Neutrophil (primary cell): ENCODE measurements around the gene SGMS1.

Experiments used
- H3K27ac ChIP-seq: fragments of 200-600 bp; sonication (generic); 2 replicates; pipeline ENCODE4 v1.5.1; 2016; ENCODE audit warnings: mild to moderate bottlenecking, moderate library complexity
- H3K27me3 ChIP-seq: fragments of 200-600 bp; sonication (generic); 2 replicates; pipeline ENCODE4 v1.6.0; 2016; ENCODE audit warnings: mild to moderate bottlenecking
- H3K36me3 ChIP-seq: fragments of 200-600 bp; sonication (generic); 2 replicates; pipeline ENCODE4 v1.5.1; 2017
- H3K4me1 ChIP-seq, 2 experiments: fragments of 200-600 bp in 1 of 2; sonication (generic) in 1 of 2; 1 replicate in 1 of 2; 2 replicates in 1 of 2; pipeline versions ENCODE4 v1.5.1 to v1.6.1; 2013 to 2016; ENCODE audit warnings: low read depth in 1 of 2, low read length in 1 of 2, mild to moderate bottlenecking in 1 of 2, moderate library complexity in 1 of 2; ENCODE audit not compliant: control insufficient read depth in 1 of 2, insufficient read depth in 1 of 2
- H3K4me3 ChIP-seq, 2 experiments: fragments of 200-600 bp in 1 of 2; sonication (generic) in 1 of 2; 1 replicate in 1 of 2; 2 replicates in 1 of 2; pipeline ENCODE4 v1.5.1; 2013 to 2016; ENCODE audit warnings: low read depth in 1 of 2, low read length in 1 of 2, mild to moderate bottlenecking in 1 of 2, moderate library complexity in 1 of 2
- H3K9me3 ChIP-seq: fragments of 200-600 bp; sonication (generic); 2 replicates; pipeline ENCODE4 v1.5.1; 2016
- TF ChIP-seq, protein P1 (sequence below): fragments of 200-600 bp; sonication (generic); IDR thresholded peaks from 2 replicates; pipeline ENCODE4 v1.5.1; 2016; ENCODE audit warnings: antibody characterized with exemption

SGMS1 gene

DNA sequence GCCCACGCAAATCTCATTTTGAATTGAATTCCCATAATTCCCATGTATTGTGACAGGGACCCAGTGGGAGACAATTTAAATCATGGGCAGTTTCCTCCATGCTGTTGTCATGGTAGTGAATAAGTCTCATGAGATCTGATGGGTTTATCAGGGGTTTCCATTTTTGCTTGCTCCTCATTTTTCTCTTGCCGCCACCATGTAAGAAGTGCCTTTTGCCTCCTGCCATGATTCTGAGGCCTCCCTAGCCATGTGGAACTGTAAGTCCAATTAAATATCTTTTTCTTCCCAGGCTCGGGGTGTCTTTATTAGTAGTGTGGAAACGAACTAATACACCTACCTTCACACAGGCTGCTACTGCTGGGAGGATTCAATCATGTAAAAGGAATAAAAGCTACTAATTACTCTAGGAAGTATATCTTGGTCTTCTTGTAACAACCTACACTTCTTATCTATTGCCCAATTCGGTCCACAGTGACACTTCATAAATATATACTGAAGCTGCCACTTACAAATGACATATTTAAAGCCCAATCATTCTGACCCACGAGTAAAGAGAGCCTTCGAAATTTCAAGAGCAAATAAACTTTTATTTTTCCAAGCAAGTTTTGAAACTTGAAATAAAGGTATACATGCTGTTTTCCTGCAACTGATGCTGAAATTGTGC is 272.1 kb downstream of the SGMS1 start:
- Histone ChIP-seq H3K27me3 (no peaks in the 10 kb centered on the region), H3K9me3 (no peaks in the 10 kb centered on the region), H3K36me3 (no peaks in the 10 kb centered on the region), H3K4me3 (no peak overlapping the region), H3K4me1 (no peaks in the 10 kb centered on the region), H3K27ac (no peak overlapping the region)
- TF ChIP-seq, protein P1, sequence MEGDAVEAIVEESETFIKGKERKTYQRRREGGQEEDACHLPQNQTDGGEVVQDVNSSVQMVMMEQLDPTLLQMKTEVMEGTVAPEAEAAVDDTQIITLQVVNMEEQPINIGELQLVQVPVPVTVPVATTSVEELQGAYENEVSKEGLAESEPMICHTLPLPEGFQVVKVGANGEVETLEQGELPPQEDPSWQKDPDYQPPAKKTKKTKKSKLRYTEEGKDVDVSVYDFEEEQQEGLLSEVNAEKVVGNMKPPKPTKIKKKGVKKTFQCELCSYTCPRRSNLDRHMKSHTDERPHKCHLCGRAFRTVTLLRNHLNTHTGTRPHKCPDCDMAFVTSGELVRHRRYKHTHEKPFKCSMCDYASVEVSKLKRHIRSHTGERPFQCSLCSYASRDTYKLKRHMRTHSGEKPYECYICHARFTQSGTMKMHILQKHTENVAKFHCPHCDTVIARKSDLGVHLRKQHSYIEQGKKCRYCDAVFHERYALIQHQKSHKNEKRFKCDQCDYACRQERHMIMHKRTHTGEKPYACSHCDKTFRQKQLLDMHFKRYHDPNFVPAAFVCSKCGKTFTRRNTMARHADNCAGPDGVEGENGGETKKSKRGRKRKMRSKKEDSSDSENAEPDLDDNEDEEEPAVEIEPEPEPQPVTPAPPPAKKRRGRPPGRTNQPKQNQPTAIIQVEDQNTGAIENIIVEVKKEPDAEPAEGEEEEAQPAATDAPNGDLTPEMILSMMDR = no peak

DNA sequence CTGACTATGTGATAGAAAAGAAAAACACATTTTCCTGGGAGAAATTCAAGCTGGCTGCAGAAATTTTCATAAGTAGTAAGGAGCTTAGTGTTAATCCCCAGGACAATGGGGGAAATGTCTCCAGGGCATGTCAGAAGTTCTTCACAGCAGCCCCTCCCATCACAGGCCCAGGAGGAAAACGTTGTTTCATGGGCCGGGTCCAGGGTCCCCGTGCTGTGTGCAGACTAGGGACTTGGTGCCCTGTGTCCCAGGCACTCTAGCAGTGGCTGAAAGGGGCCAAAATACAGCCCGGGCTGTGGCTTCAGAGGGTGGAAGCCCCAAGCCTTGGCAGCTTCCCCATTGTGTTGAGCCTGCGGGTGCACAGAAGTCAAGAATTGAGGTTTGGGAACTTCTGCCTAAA is 273.4 kb downstream of the SGMS1 start:
- Histone ChIP-seq H3K9me3 (no peaks in the 10 kb centered on the region), H3K36me3 (no peaks in the 10 kb centered on the region), H3K4me3 (no peak overlapping the region), H3K27me3 (no peaks in the 10 kb centered on the region), H3K4me1 (no peaks in the 10 kb centered on the region), H3K27ac (no peak overlapping the region)
- TF ChIP-seq, protein P1 = no peak

DNA sequence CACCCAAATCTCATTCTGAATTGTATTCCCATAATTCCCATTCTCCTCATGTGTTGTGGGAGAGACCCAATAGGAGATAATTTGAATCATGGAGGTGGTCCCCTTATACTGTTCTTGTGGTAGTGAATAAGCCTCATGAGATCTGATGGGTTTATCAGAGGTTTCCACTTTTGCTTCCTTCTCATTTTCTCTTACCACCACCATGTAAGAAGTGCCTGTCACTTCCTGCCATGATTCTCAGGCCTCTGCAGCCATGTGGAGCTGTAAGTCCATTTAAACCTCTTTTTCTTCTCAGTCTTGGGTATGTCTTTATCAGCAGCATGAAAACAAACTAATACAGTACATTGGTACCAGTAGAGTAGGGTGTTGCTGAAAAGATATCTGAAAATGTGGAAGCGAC is 274.2 kb downstream of the SGMS1 start:
- no peaks in the 10 kb centered on the region for H3K4me1 ChIP-seq
- H3K36me3 ChIP-seq = no peaks in the 10 kb centered on the region
- no peak overlapping the region for H3K4me3 ChIP-seq
- TF ChIP-seq, protein P1 = no peak
- H3K27ac ChIP-seq = no peak overlapping the region
- H3K9me3 ChIP-seq = no peaks in the 10 kb centered on the region
- no peaks in the 10 kb centered on the region for H3K27me3 ChIP-seq

DNA sequence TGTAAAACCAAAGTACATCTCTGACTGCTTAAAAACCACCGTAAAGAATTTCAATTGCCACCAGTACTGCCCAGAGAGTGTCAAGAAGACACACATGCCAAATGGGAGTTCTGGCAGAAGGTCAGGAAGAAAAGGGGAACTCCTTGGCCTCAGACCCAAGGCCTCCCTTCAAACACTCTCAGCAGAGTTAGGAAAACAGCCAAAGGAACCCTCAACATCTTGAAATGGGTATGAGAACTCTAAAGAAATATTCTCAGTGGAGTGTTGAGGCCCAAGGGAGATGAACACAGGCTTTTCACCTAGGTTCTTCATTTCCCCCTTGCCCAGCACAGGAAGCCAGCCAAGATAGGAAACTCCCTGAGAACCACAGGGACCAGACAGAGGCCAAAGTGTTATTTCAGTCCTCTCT is 276.4 kb downstream of the SGMS1 start:
- no peaks in the 10 kb centered on the region for H3K4me1 ChIP-seq
- no peak overlapping the region for H3K27ac ChIP-seq
- no peaks in the 10 kb centered on the region for H3K9me3 ChIP-seq
- peaks cover 14% of the 10 kb centered on the region for H3K36me3 ChIP-seq
- TF ChIP-seq, protein P1 = no peak
- H3K27me3 ChIP-seq = no peaks in the 10 kb centered on the region
- no peak overlapping the region for H3K4me3 ChIP-seq

DNA sequence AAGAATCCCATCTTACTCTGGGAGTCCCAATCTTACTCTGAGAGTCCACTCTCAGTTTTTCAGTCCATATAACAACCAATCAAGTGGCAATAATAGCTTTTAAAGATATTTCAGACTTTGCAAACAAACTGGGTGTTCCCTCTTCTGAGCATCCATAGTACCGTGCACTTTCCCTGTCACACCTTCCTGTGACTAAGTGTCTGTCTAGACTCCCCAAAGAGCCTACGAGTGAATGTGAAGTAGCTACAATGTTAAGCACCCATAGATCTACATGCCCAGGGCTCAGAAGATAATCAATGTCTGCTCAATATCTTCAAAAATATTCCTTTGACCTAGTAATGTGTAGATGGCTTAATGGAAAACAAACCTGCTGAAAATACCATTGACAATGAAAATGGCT is 276.8 kb downstream of the SGMS1 start:
- Histone ChIP-seq H3K27ac (no peak overlapping the region), H3K36me3 (peaks cover 14% of the 10 kb centered on the region), H3K4me1 (no peaks in the 10 kb centered on the region), H3K9me3 (no peaks in the 10 kb centered on the region), H3K4me3 (no peak overlapping the region), H3K27me3 (no peaks in the 10 kb centered on the region)
- TF ChIP-seq, protein P1 = no peak

DNA sequence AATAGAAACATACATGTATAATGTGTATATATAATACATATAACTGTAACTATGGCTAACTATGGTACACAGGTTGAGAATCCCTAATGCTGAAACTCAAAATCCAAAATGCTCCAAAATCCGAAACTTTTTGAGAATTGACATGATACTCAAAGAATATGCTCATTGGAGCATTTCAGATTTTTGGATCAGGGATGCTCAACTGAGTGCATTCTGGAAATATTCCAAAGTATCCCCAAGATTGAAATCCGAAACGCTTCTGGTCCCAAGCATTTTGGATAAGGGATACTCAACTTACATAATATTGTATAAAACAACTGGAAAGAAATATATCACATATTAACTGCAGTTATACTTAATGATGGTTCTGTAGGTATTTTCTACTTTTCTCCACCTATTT is 278.2 kb downstream of the SGMS1 start:
- Histone ChIP-seq H3K36me3 (peaks cover 14% of the 10 kb centered on the region), H3K27me3 (no peaks in the 10 kb centered on the region), H3K27ac (no peak overlapping the region), H3K4me3 (no peak overlapping the region), H3K9me3 (no peaks in the 10 kb centered on the region), H3K4me1 (no peaks in the 10 kb centered on the region)
- TF ChIP-seq, protein P1 = no peak
